ENCODE measurements around the gene SPANXN3.
"Not testable (repeated sequence)": the region's sequence is repeated elsewhere in the genome, so short reads cannot be mapped to it uniquely, and the experiment has no call there.

The SPANXN3 gene

DNA sequence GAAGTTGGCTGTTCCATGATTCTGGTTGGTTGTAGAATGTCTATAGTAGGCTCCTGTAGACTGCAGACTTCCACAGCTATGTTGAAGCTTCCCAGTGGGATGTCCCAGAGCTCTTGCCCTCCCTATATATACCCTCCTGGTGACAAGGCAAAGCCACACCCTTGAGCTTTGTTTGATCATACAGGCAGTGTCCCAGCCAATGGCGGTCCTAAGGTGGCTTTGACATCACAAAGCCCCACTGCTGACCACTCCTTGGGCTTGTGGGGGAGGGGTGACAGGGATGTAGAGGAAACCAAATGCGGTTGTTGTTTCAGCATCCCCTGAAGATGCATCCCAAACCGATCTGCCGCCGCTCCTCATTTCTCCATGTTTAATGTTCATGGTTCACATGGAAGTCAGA, at the start of gene SPANXN3:
SPANXN3 (minus strand) TSS at position 101 of the 400 bp plus-strand sequence; CDS start at position 17, 84 bp downstream.
- DNase-seq (ENCODE audit: extremely low spot score); POLR2A ChIA-PET; CTCF ChIA-PET: not testable (repeated sequence)

DNA sequence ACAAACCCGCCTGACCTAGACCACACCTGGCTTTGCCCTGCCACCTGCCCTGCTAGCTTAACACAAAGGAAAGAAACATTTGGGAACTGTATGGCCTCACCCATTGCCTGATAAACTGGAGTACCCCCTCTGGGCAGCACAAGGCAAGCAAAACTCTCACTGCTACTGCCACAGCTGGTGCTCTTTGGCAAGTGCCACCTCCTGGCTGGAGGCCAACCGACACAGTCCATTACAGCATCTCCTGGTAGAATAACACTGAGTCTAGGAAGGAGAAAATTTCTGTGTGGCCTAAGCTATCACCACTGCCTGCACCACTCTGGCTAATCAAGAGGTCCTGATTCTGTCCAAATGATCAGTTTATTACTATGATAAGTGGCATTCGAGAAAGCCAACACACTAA, 18.9 kb upstream of the SPANXN3 start:
- TF ChIP-seq CTCF (IDR thresholded peaks at IDR 0.05; ENCODE audit: control extremely low read depth, extremely low read depth, low read depth, missing control alignments): no peak
- POLR2A ChIA-PET: no interaction called here
- no peak for DNase-seq (ENCODE audit: extremely low spot score)
- CTCF ChIA-PET: no interaction called here

DNA sequence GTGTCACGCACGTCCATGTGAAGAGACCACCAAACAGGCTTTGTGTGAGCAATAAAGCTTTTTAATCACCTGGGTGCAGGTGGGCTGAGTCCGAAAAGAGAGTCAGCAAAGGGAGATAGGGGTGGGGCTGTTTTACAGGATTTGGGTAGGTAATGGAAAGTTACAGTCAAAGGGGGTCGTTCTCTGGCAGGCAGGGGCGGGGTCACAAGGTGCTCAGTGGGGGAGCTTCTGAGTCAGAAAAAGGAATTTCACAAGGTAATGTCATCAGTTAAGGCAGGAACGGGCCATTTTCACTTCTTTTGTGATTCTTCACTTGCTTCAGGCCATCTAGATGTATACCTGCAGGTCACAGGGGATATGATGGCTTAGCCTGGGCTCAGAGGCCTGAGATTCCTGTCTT, 15.1 kb downstream of the SPANXN3 start:
- POLR2A ChIA-PET; CTCF ChIA-PET; DNase-seq (ENCODE audit: extremely low spot score): not testable (repeated sequence)

- CTCF ChIA-PET: interaction anchor here (1.0 to 1.3 kb wide), 2 partner anchors 15 to 20 kb away, joined by 3 read pairs; no protein-coding TSS in a partner anchor
- TF ChIP-seq CTCF (IDR thresholded peaks at IDR 0.05; ENCODE audit: control extremely low read depth, extremely low read depth, low read depth, missing control alignments): no peak
- POLR2A ChIA-PET: no interaction called here
- DNase-seq (ENCODE audit: extremely low spot score): no peak
These were observed 16.5 kb downstream of the SPANXN3 start for GRCh38 chrX:143500751-143501150.

GRCh38 chrX:143486105-143486504, 31.2 kb downstream of the SPANXN3 start:
- CTCF ChIA-PET: interaction anchor here (1.3 kb wide), 1 partner anchor 14 kb away, joined by 3 read pairs; no protein-coding TSS in a partner anchor
- DNase-seq (ENCODE audit: extremely low spot score): no peak
- POLR2A ChIA-PET: no interaction called here
- no peak for TF ChIP-seq CTCF (IDR thresholded peaks at IDR 0.05; ENCODE audit: control extremely low read depth, extremely low read depth, low read depth, missing control alignments)

GRCh38 chrX:143476751-143477150, 40.5 kb downstream of the SPANXN3 start:
- CTCF ChIA-PET: no interaction called here
- no peak for TF ChIP-seq CTCF (IDR thresholded peaks at IDR 0.05; ENCODE audit: control extremely low read depth, extremely low read depth, low read depth, missing control alignments)
- no peak for DNase-seq (ENCODE audit: extremely low spot score)
- POLR2A ChIA-PET: no interaction called here

DNA sequence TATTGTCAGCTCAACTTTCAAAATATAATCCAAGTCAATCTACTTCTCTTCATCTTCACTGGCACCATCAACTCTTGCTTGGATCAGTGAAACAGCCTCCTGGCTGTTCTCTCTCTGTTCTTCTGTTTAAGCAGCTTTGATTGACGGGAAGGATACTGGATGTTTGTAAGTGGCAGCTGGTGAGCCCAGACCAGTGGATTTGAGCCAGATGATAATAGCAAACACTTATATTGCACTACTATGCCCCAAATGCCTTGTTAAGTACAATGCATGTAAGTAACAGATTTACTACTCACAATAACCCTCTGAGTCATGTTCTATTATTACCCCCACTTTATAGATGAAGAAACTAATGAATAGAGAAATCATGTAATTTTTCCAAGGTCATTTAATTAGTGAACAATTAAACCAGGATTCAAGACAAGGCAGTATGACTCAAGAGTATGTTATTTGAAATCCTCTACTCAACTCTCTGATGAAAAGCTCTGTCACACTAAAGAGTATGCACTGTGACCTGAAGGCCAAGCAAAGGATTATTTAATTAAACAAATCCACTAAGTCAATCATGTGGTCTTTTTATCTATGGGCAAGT, 44.8 kb downstream of the SPANXN3 start:
- no peak for TF ChIP-seq CTCF (IDR thresholded peaks at IDR 0.05; ENCODE audit: control extremely low read depth, extremely low read depth, low read depth, missing control alignments)
- no peak for DNase-seq (ENCODE audit: extremely low spot score)
- ChIA-PET POLR2A (no interaction called here), CTCF (no interaction called here)

GRCh38 chrX:143466130-143466529, 51.1 kb downstream of the SPANXN3 start:
- DNase-seq (ENCODE audit: extremely low spot score): no peak
- ChIA-PET POLR2A (no interaction called here), CTCF (no interaction called here)
- no peak for TF ChIP-seq CTCF (IDR thresholded peaks at IDR 0.05; ENCODE audit: control extremely low read depth, extremely low read depth, low read depth, missing control alignments)

All from GM10248 (cell line).